SU-DHL-6 (cell line): Measurements from ENCODE around the gene PPP2R2C.

Experiments used
- H2AFZ ChIP-seq: fragments of 200-600 bp; sonication (generic); 2 replicates; pipeline ENCODE4 v1.6.1; 2014; ENCODE audit warnings: low read depth, mild to moderate bottlenecking, moderate library complexity, mixed read lengths, antibody characterized with exemption, low read length; ENCODE audit not compliant: severe bottlenecking
- H3F3A ChIP-seq: fragments of 200-600 bp; shearing (Covaris generic); 2 replicates; pipeline ENCODE4 v1.6.0; 2016; ENCODE audit warnings: antibody characterized with exemption, mild to moderate bottlenecking; ENCODE audit not compliant: insufficient read depth
- H3K27ac ChIP-seq: fragments of 200-600 bp; sonication (generic); 2 replicates; pipeline ENCODE4 v1.5.1; 2016; ENCODE audit warnings: low read depth, mild to moderate bottlenecking, low read length, moderate library complexity, mixed read lengths
- H3K27me3 ChIP-seq: fragments of 200-600 bp; sonication (generic), shearing (Covaris generic); 2 replicates; pipeline ENCODE4 v1.6.0; 2014; ENCODE audit warnings: mild to moderate bottlenecking, low read length
- H3K36me3 ChIP-seq: fragments of 200-600 bp; sonication (generic); 2 replicates; pipeline ENCODE4 v1.6.1; 2014; ENCODE audit warnings: mild to moderate bottlenecking, low read length, mixed read lengths
- H3K4me2 ChIP-seq: fragments of 300-600, 200-600 bp; shearing (Covaris generic), sonication (generic); 2 replicates; pipeline ENCODE4 v1.6.0; 2014; ENCODE audit warnings: low read length, low read depth, mild to moderate bottlenecking; ENCODE audit not compliant: poor library complexity, severe bottlenecking
- H3K4me3 ChIP-seq: fragments of 200-600 bp; sonication (generic); 2 replicates; pipeline ENCODE4 v1.5.1; 2014; ENCODE audit warnings: antibody characterized with exemption, low read length, mild to moderate bottlenecking, mixed read lengths; ENCODE audit not compliant: insufficient read depth, poor library complexity, severe bottlenecking
- H3K79me2 ChIP-seq: fragments of 200-600 bp; sonication (generic); 2 replicates; pipeline ENCODE4 v1.6.1; 2014; ENCODE audit warnings: mild to moderate bottlenecking, low read length, moderate library complexity; ENCODE audit not compliant: insufficient read depth
- H3K9ac ChIP-seq: fragments of 200-600 bp; sonication (generic); 2 replicates; pipeline ENCODE4 v1.7.0; 2014; ENCODE audit warnings: mild to moderate bottlenecking, low read length
- H3K9me2 ChIP-seq: fragments of 200-600 bp; sonication (generic); replicated peaks from 2 replicates; pipeline ENCODE4 v1.6.1; 2014; ENCODE audit warnings: low read length; ENCODE audit not compliant: insufficient read depth
- H3K9me3 ChIP-seq: fragments of 200-600 bp; sonication (generic); 2 replicates; pipeline ENCODE4 v1.6.1; 2014; ENCODE audit warnings: low read length, mixed read lengths; ENCODE audit not compliant: insufficient read depth
- H4K20me1 ChIP-seq: fragments of 200-600 bp; sonication (generic); 2 replicates; pipeline ENCODE4 v1.6.1; 2014; ENCODE audit warnings: low read depth, mild to moderate bottlenecking, antibody characterized with exemption, low read length, moderate library complexity, mixed read lengths
- CTCF ChIP-seq: fragments of 200-600 bp; sonication (generic); IDR thresholded peaks from one replicate; pipeline ENCODE4 v1.5.1; 2017; ENCODE audit warnings: antibody characterized with exemption, mild to moderate bottlenecking, low read length, moderate library complexity; ENCODE audit not compliant: insufficient read depth, poor library complexity, severe bottlenecking
- EZH2phosphoT487 ChIP-seq: fragments of 200-600 bp; sonication (generic), shearing (Covaris generic); conservative IDR thresholded peaks from 2 replicates; pipeline ENCODE4 v1.6.1; 2018; ENCODE audit warnings: mild to moderate bottlenecking, antibody characterized with exemption, low read length, moderate library complexity, mixed read lengths

PPP2R2C gene

DNA sequence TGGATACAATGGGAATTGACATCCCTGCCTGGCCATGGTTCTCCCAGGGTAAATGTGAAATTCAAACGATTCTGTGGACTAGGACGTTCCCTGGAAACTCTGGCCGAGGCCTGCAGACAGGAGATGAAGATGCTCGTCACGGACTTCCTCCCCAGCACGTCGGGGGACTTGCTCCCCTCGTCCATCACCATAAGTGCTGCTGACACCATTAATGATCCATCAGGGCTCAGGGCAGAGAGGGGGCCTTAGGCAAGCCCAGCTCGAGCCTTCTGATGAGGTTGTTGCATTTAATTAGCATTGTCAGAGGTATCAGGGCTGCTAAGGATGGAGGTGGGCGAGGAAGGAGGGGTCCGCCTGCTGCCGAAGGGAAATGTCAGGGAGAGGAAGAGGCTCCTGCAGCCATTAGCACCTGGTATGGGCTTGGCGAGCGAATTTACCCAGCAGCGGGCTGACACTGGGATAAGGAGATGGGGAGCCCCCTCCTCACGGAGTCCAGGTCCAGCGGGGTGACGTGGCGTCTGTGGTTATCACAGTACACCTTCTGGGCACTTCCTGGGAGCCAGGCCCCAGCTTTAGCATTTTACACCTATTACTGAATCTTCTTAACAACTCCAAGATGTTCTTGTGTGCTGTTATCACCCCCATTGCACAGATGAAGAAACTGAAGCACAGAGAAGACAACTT, 83.1 kb downstream of the PPP2R2C start:
- Histone ChIP-seq H2AFZ (no peak overlapping the region), H3F3A (no peaks in the 10 kb centered on the region), H3K27me3 (no peaks in the 10 kb centered on the region), H3K9me3 (no peaks in the 10 kb centered on the region), H3K9me2 (no peaks in the 10 kb centered on the region), H3K36me3 (no peaks in the 10 kb centered on the region), H3K4me2 (no peak overlapping the region), H4K20me1 (no peaks in the 10 kb centered on the region), H3K79me2 (no peaks in the 10 kb centered on the region), H3K4me3 (no peak overlapping the region), H3K27ac (no peak overlapping the region), H3K9ac (no peak overlapping the region)
- TF ChIP-seq EZH2phosphoT487 (no peak), CTCF (no peak)

DNA sequence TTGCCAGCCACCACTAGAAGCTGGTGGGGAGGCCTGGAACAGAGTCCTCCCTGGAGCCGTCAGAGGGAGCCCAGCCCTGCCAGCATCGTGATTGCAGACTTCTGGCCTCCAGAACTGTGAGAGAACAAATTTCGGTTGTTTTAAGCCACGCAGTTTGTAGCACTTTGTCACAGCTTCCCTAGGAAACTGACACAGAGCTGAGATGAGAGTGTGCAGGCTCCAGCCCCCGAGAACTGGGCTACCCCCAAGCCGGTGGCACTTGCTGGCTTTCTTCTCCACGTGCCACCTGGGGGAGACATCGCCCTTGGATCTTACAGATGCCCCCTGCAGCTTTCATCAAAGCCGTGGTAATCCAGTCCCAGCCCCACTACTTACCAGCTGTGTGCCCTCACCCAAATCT, 83.7 kb downstream of the PPP2R2C start:
- no peaks in the 10 kb centered on the region for H3K9me2 ChIP-seq
- H3K27me3 ChIP-seq = no peaks in the 10 kb centered on the region

DNA sequence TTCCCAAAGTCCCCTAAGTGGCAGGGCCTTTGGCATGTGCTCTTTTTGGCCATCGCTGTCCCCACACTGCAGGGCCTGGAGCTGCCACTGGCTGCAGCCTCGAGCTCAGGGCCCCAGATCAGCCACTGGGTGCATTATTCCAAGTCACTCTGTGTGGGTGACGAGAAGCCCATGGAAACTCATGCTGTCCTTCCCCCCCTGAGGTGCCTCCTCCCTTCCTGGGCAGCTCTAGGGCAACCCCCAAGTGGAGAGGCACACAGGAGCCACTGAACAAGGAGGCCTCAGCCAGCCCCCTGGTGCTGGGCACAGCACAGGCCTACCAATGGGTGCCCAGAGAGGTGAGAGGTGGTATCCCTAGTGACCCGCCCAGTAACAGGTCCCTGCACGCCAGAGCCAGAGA, 84.5 kb downstream of the PPP2R2C start:
- TF ChIP-seq CTCF (no peak), EZH2phosphoT487 (no peak)
- no peaks in the 10 kb centered on the region for H3F3A ChIP-seq
- no peaks in the 10 kb centered on the region for H3K79me2 ChIP-seq
- H2AFZ ChIP-seq = no peak overlapping the region
- H3K4me2 ChIP-seq = no peak overlapping the region
- no peaks in the 10 kb centered on the region for H3K9me2 ChIP-seq
- no peaks in the 10 kb centered on the region for H3K9me3 ChIP-seq
- H3K27me3 ChIP-seq = no peaks in the 10 kb centered on the region
- H3K27ac ChIP-seq = no peak overlapping the region
- no peaks in the 10 kb centered on the region for H4K20me1 ChIP-seq
- H3K4me3 ChIP-seq = no peak overlapping the region
- no peaks in the 10 kb centered on the region for H3K36me3 ChIP-seq
- no peak overlapping the region for H3K9ac ChIP-seq

More for the DNA sequence above, 83.7 kb downstream of the PPP2R2C start:
- Histone ChIP-seq H3K9ac (no peak overlapping the region), H3F3A (no peaks in the 10 kb centered on the region), H3K36me3 (no peaks in the 10 kb centered on the region), H3K4me2 (no peak overlapping the region), H4K20me1 (no peaks in the 10 kb centered on the region), H3K27ac (no peak overlapping the region), H3K4me3 (no peak overlapping the region), H2AFZ (no peak overlapping the region), H3K79me2 (no peaks in the 10 kb centered on the region), H3K9me3 (no peaks in the 10 kb centered on the region)
- no peak for TF ChIP-seq EZH2phosphoT487

DNA sequence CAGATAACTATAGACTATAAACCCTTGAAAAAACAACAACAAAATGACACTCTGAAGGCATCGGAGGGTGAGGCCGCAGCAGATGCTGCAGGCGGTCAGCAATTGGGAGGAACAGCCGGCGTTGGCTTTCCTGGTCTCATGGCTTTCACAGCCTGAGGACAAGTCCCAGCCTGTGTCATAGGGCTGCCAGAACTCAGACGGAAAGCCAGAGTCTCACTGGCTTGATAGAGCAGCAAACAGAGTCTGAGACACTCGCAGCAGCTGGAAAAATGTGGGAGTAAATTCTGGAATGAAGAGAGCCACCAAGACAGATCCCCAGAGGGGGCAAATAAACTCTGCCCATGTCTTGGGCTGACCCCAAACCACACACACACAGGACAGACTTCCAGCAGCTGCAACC, 86.3 kb downstream of the PPP2R2C start:
- Histone ChIP-seq H3K4me3 (no peak overlapping the region), H3K9me3 (no peaks in the 10 kb centered on the region), H3K79me2 (no peaks in the 10 kb centered on the region), H3K9me2 (no peaks in the 10 kb centered on the region), H4K20me1 (no peaks in the 10 kb centered on the region), H3K9ac (no peak overlapping the region), H3K27ac (no peak overlapping the region), H2AFZ (no peak overlapping the region), H3K36me3 (no peaks in the 10 kb centered on the region), H3K4me2 (no peak overlapping the region), H3K27me3 (no peaks in the 10 kb centered on the region), H3F3A (no peaks in the 10 kb centered on the region)
- TF ChIP-seq CTCF = no peak
- no peak for TF ChIP-seq EZH2phosphoT487
